IPS DF 19.7 (cell line): ENCODE results near the gene ATAD3C.
"Not testable (repeated sequence)": the region's sequence is repeated elsewhere in the genome, so short reads cannot be mapped to it uniquely, and the experiment has no call there.

ENCODE experiments used
- DNase-seq: peaks from one replicate; pipeline ENCODE4 v3.0.0-alpha.2; 2013; ENCODE audit warnings: low read depth, low spot score

ATAD3C gene

GRCh38 chr1:1449099-1449739 lies at the start of gene ATAD3C:
TSS of gene ATAD3C (plus strand) at chr1:1449689. CDS start at chr1:1450684, 995 bp downstream.
- DNase-seq, result no peak

- no peak for DNase-seq
These were observed 49.5 kb upstream of the ATAD3C start for GRCh38 chr1:1399872-1400575.

- no peak for DNase-seq
These were observed 48.7 kb upstream of the ATAD3C start for GRCh38 chr1:1400576-1401456.

- DNase-seq, result no peak
These were observed 48.0 kb upstream of the ATAD3C start for GRCh38 chr1:1401457-1402010.

- no peak for DNase-seq
These were observed 47.2 kb upstream of the ATAD3C start for GRCh38 chr1:1402072-1402900.

GRCh38 chr1:1402901-1403392 lies 46.5 kb upstream of the ATAD3C start:
- not testable (repeated sequence) for DNase-seq

GRCh38 chr1:1403653-1404052 lies 45.8 kb upstream of the ATAD3C start:
- DNase-seq, result no peak

GRCh38 chr1:1406101-1406820 lies 43.2 kb upstream of the ATAD3C start:
- no peak for DNase-seq

- peak; percentile 59 for DNase-seq
These were observed 42.5 kb upstream of the ATAD3C start, which contains the start of gene MRPL20 for GRCh38 chr1:1406821-1407635. TSS of gene MRPL20 (minus strand) at chr1:1407293. CDS start at chr1:1407217, 76 bp downstream.

- no peak for DNase-seq
These were observed 41.7 kb upstream of the ATAD3C start for GRCh38 chr1:1407636-1408318.

GRCh38 chr1:1410238-1410637 lies 39.3 kb upstream of the ATAD3C start:
- DNase-seq, result not testable (repeated sequence)

GRCh38 chr1:1411626-1412025 lies 37.9 kb upstream of the ATAD3C start:
- no peak for DNase-seq

GRCh38 chr1:1412311-1412902 lies 37.1 kb upstream of the ATAD3C start:
- DNase-seq, result not testable (repeated sequence)

- DNase-seq, result no peak
These were observed 33.7 kb upstream of the ATAD3C start for GRCh38 chr1:1415751-1416150.

GRCh38 chr1:1417396-1417795 lies 32.1 kb upstream of the ATAD3C start:
- not testable (repeated sequence) for DNase-seq

- not testable (repeated sequence) for DNase-seq
These were observed 31.5 kb upstream of the ATAD3C start for GRCh38 chr1:1417825-1418463.

- no peak for DNase-seq
These were observed 30.8 kb upstream of the ATAD3C start for GRCh38 chr1:1418464-1419362.
